GM18517 (cell line): ENCODE measurements around the gene DHRS13.
A peak's percentile ranks its signal among the peaks of the same experiment; 100 is the strongest.

Experiments used
- ATAC-seq: cut with Tn5 transposase; IDR thresholded peaks from one replicate; pipeline ENCODE4 v1.9.1; 2021; ENCODE audit warnings: mild to moderate bottlenecking, moderate library complexity; ENCODE audit not compliant: unreplicated experiment

DHRS13 gene

GRCh38 chr17:28902819-28903545 lies at the start of gene DHRS13:
DHRS13 (minus strand) TSS chr17:28903079; CDS start chr17:28902944, 135 bp downstream.
- peak; percentile 90 for ATAC-seq

- ATAC-seq, result peak; percentile 67
Observed at GRCh38 chr17:28951991-28952975, 49.4 kb upstream of the DHRS13 start.

GRCh38 chr17:28951428-28951990 lies 48.6 kb upstream of the DHRS13 start, which contains the start of gene PHF12:
PHF12 (minus strand) TSS chr17:28951518; CDS start chr17:28950960, 558 bp downstream.
- peak; percentile 59 for ATAC-seq

GRCh38 chr17:28950752-28951427 lies 48.0 kb upstream of the DHRS13 start:
- no peak for ATAC-seq

- no peak for ATAC-seq
Observed at GRCh38 chr17:28950017-28950751, 47.3 kb upstream of the DHRS13 start.

GRCh38 chr17:28949185-28950016 lies 46.5 kb upstream of the DHRS13 start:
- ATAC-seq, result no peak

GRCh38 chr17:28948873-28949184 lies 46.0 kb upstream of the DHRS13 start:
- no peak for ATAC-seq

GRCh38 chr17:28948342-28948741 lies 45.5 kb upstream of the DHRS13 start:
- ATAC-seq, result no peak

GRCh38 chr17:28947639-28948038 lies 44.8 kb upstream of the DHRS13 start:
- no peak for ATAC-seq

GRCh38 chr17:28946239-28946638 lies 43.4 kb upstream of the DHRS13 start:
- no peak for ATAC-seq

GRCh38 chr17:28944862-28945741 lies 42.2 kb upstream of the DHRS13 start:
- no peak for ATAC-seq

- ATAC-seq, result no peak
Observed at GRCh38 chr17:28944343-28944742, 41.5 kb upstream of the DHRS13 start.

- ATAC-seq, result no peak
Observed at GRCh38 chr17:28942925-28943324, 40.0 kb upstream of the DHRS13 start.

GRCh38 chr17:28941251-28941650 lies 38.4 kb upstream of the DHRS13 start:
- no peak for ATAC-seq

- no peak for ATAC-seq
Observed at GRCh38 chr17:28940675-28941074, 37.8 kb upstream of the DHRS13 start.

- ATAC-seq, result no peak
Observed at GRCh38 chr17:28940142-28940541, 37.3 kb upstream of the DHRS13 start.

GRCh38 chr17:28938552-28938951 lies 35.7 kb upstream of the DHRS13 start:
- no peak for ATAC-seq

- ATAC-seq, result no peak
Observed at GRCh38 chr17:28937044-28937729, 34.3 kb upstream of the DHRS13 start.
